ENCODE results near the gene OPCML. TPM values are rescaled to one million over a fixed set of nuclear protein-coding genes. Genes with fewer than 3 reads are reported as not detected.

OPCML gene
- total RNA-seq, 1 experiment from 2014 or later, result not detected

GRCh38 chr11:132792341-132793140 lies 739.8 kb downstream of the OPCML start:
- H3K79me2 ChIP-seq (ENCODE audit: low read length), result no peaks in the 10 kb centered on the region
- no TSS peak for BruUV-seq (replicated peaks)
- TF ChIP-seq CTCF (conservative IDR thresholded peaks at IDR 0.05; ENCODE audit: low read depth, low read length) (no peak), EZH2phosphoT487 (IDR thresholded peaks at IDR 0.05; ENCODE audit: borderline replicate concordance, low read length) (no peak), EZH2 (IDR thresholded peaks at IDR 0.05; ENCODE audit: low read length, unreplicated experiment) (no peak)
- no peak overlapping the region for H3K9ac ChIP-seq (ENCODE audit: low read length)
- peaks cover 6% of the 10 kb centered on the region; the same call in 1 of the 2 replicates for H3K27me3 ChIP-seq (ENCODE audit: low read length)
- no peak overlapping the region for H2AFZ ChIP-seq (ENCODE audit: low read length)
- no peak overlapping the region for H3K4me2 ChIP-seq (ENCODE audit: low read length)
- no peak overlapping the region for H3K4me3 ChIP-seq (ENCODE audit: low read length)
- CTCF ChIA-PET, result no interaction called here
- H3K4me1 ChIP-seq (ENCODE audit: insufficient read depth, low read length), result no peaks in the 10 kb centered on the region
- no peak for ATAC-seq
- H3K9me2 ChIP-seq (replicated peaks; ENCODE audit: low read length), result no peaks in the 10 kb centered on the region
- H3K36me3 ChIP-seq (ENCODE audit: low read depth, low read length), result no peaks in the 10 kb centered on the region
- intact Hi-C loops (cut with micrococcal nuclease), result no loop called here
- H3F3A ChIP-seq (ENCODE audit: low read length, unreplicated experiment), result no peaks in the 10 kb centered on the region
- no peak for DNase-seq
- POLR2A ChIA-PET (ENCODE audit: unreplicated experiment), result no interaction called here
- no peaks in the 10 kb centered on the region for H4K20me1 ChIP-seq (ENCODE audit: low read length)
- 0 out of 2 replicates have a peak, but pooled peaks cover 11% of the 10 kb centered on the region for H3K9me3 ChIP-seq (ENCODE audit: low read length)
- H3K27ac ChIP-seq (ENCODE audit: low read length), result no peak overlapping the region

GRCh38 chr11:132790971-132791370 lies 741.3 kb downstream of the OPCML start:
- Histone ChIP-seq H3K27ac (ENCODE audit: low read length) (no peak overlapping the region), H3K4me1 (ENCODE audit: insufficient read depth, low read length) (no peaks in the 10 kb centered on the region), H3K9me3 (ENCODE audit: low read length) (peaks cover 19% of the 10 kb centered on the region; the same call in 1 of the 2 replicates), H3K9ac (ENCODE audit: low read length) (no peak overlapping the region), H3K4me2 (ENCODE audit: low read length) (no peak overlapping the region), H4K20me1 (ENCODE audit: low read length) (no peaks in the 10 kb centered on the region), H3F3A (ENCODE audit: low read length, unreplicated experiment) (no peaks in the 10 kb centered on the region), H3K9me2 (replicated peaks; ENCODE audit: low read length) (no peaks in the 10 kb centered on the region), H3K27me3 (ENCODE audit: low read length) (peaks cover 6% of the 10 kb centered on the region; the same call in 1 of the 2 replicates), H3K36me3 (ENCODE audit: low read depth, low read length) (no peaks in the 10 kb centered on the region), H2AFZ (ENCODE audit: low read length) (no peak overlapping the region), H3K4me3 (ENCODE audit: low read length) (no peak overlapping the region), H3K79me2 (ENCODE audit: low read length) (no peaks in the 10 kb centered on the region)
- no TSS peak for BruUV-seq (replicated peaks)
- intact Hi-C loops (cut with micrococcal nuclease), result no loop called here
- ATAC-seq (no peak), DNase-seq (no peak)
- TF ChIP-seq EZH2phosphoT487 (IDR thresholded peaks at IDR 0.05; ENCODE audit: borderline replicate concordance, low read length) (no peak), CTCF (conservative IDR thresholded peaks at IDR 0.05; ENCODE audit: low read depth, low read length) (no peak), EZH2 (IDR thresholded peaks at IDR 0.05; ENCODE audit: low read length, unreplicated experiment) (no peak)
- ChIA-PET POLR2A (ENCODE audit: unreplicated experiment) (no interaction called here), CTCF (no interaction called here)

- Histone ChIP-seq H3F3A (ENCODE audit: low read length, unreplicated experiment) (no peaks in the 10 kb centered on the region), H3K4me1 (ENCODE audit: insufficient read depth, low read length) (no peaks in the 10 kb centered on the region), H3K79me2 (ENCODE audit: low read length) (no peaks in the 10 kb centered on the region), H3K4me2 (ENCODE audit: low read length) (no peak overlapping the region), H2AFZ (ENCODE audit: low read length) (no peak overlapping the region), H3K9me2 (replicated peaks; ENCODE audit: low read length) (no peaks in the 10 kb centered on the region), H3K9ac (ENCODE audit: low read length) (no peak overlapping the region), H3K9me3 (ENCODE audit: low read length) (peaks cover 21% of the 10 kb centered on the region; the same call in 1 of the 2 replicates), H3K36me3 (ENCODE audit: low read depth, low read length) (no peaks in the 10 kb centered on the region), H3K27ac (ENCODE audit: low read length) (no peak overlapping the region), H3K4me3 (ENCODE audit: low read length) (no peak overlapping the region), H4K20me1 (ENCODE audit: low read length) (no peaks in the 10 kb centered on the region), H3K27me3 (ENCODE audit: low read length) (peaks cover 6% of the 10 kb centered on the region; the same call in 1 of the 2 replicates)
- no peak for ATAC-seq
- TF ChIP-seq EZH2phosphoT487 (IDR thresholded peaks at IDR 0.05; ENCODE audit: borderline replicate concordance, low read length), result no peak
- no peak for TF ChIP-seq CTCF (conservative IDR thresholded peaks at IDR 0.05; ENCODE audit: low read depth, low read length)
- TF ChIP-seq EZH2 (IDR thresholded peaks at IDR 0.05; ENCODE audit: low read length, unreplicated experiment), result no peak
- intact Hi-C loops (cut with micrococcal nuclease), result no loop called here
- POLR2A ChIA-PET (ENCODE audit: unreplicated experiment), result no interaction called here
- no TSS peak for BruUV-seq (replicated peaks)
- CTCF ChIA-PET, result no interaction called here
- no peak for DNase-seq
Measured at GRCh38 chr11:132790466-132790865, 741.8 kb downstream of the OPCML start.

All from PC-3 (cell line).